Suppressor macrophage treated with lipopolysaccharide for 4 hours (primary cell): ENCODE data around the gene NFATC1.

ENCODE experiments used
- DNase-seq: peaks from one replicate; pipeline ENCODE4 v3.0.0-alpha.2; 2020

The NFATC1 gene

GRCh38 chr18:79564441-79564840, 168.7 kb downstream of the NFATC1 start:
- DNase-seq: no peak

- no peak for DNase-seq
These were observed 171.2 kb downstream of the NFATC1 start for GRCh38 chr18:79566771-79567431.

- no peak for DNase-seq
These were observed 171.9 kb downstream of the NFATC1 start for GRCh38 chr18:79567481-79568147.

GRCh38 chr18:79568543-79569205, 172.9 kb downstream of the NFATC1 start:
- DNase-seq: no peak

DNA sequence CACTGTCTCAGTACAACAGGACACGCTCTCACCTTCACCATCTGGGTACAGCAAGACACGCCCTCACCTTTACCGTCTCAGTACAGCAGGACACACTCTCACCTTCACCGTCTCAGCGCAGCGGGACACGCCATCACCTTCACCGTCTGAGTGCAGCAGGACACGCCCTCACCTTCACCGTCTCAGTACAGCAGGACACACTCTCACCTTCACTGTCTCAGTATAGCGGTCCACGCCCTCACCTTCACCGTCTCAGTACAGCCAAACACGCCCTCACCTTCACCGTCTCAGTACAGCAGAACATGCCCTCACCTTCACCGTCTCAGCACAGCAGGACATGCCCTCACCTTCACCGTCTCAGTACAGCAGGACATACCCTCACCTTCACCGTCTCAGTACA, 174.0 kb downstream of the NFATC1 start:
- no peak for DNase-seq

GRCh38 chr18:79570266-79571201, 174.8 kb downstream of the NFATC1 start:
- DNase-seq: no peak

- DNase-seq: no peak
These were observed 175.7 kb downstream of the NFATC1 start for GRCh38 chr18:79571211-79572092.

- DNase-seq: no peak
These were observed 176.5 kb downstream of the NFATC1 start for GRCh38 chr18:79572093-79572780.

- DNase-seq: no peak
These were observed 177.2 kb downstream of the NFATC1 start for GRCh38 chr18:79572848-79573451.

DNA sequence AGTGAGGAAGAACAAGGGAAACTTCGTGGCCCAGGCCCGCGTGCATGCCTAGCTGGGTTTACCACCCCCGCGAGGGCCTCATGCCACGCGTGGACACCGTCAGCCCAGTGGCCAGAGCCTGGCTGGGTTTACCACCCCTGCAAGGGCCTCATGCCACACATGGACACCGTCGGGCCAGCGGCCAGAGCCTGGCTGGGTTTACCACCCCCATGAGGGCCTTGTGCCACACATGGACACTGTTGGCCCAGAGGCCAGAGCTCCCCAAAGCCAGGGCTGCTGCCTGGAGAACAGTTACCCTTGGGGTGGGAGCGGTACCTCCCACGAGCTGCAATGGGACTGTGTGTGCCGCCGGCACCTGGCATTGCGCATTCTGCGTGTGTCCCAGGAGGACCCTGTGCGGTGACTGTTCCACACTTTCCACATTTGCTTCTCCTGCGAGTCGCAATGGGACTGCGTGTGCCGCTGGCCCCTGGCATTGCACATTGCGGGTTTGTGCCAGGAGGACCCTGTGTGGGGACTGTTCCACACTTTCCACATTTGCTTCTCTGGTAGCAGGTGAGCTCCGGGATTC, 178.3 kb downstream of the NFATC1 start:
- no peak for DNase-seq

- DNase-seq: no peak
These were observed 179.3 kb downstream of the NFATC1 start for GRCh38 chr18:79574938-79575525.

DNA sequence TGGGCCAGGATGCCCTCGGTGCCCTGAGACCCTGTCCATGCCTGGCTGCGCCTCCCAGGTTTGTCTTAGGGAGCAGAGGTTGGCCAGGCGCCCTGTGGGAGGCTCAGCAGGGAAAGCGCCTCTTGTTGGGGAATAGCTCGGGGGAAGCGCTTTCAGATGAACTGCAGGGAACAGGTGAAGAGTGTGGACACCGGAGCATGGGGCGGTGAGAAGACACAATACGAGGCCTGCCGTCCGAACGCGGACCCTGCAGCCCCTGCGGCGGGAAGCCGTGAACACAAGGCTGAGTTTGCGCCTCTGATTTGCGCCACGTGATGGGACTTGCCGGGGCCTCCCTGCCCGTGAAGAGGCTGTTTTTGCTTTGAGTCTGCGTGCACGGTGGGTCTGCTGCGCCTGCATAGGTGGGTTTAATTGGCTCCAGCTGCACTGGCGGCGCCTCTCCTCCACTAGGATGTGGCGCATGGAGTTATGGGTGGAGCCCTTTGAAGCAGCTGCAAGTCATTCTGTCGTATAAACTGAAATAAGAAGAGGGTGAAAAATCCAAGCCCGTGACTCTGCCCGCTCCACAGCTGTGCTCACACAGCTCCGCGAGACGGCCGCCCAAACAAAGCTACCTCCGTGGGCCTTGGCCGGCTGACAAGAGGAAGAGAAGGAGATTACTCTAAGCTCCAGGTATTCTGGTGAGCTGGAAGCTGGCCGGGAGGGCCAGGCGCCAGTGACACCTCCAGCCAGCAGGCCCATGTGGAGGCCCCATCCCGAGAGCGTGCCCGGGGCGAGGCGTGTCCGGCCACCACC, 180.4 kb downstream of the NFATC1 start:
- no peak for DNase-seq

- no peak for DNase-seq
These were observed 181.1 kb downstream of the NFATC1 start for GRCh38 chr18:79576686-79577351.

DNA sequence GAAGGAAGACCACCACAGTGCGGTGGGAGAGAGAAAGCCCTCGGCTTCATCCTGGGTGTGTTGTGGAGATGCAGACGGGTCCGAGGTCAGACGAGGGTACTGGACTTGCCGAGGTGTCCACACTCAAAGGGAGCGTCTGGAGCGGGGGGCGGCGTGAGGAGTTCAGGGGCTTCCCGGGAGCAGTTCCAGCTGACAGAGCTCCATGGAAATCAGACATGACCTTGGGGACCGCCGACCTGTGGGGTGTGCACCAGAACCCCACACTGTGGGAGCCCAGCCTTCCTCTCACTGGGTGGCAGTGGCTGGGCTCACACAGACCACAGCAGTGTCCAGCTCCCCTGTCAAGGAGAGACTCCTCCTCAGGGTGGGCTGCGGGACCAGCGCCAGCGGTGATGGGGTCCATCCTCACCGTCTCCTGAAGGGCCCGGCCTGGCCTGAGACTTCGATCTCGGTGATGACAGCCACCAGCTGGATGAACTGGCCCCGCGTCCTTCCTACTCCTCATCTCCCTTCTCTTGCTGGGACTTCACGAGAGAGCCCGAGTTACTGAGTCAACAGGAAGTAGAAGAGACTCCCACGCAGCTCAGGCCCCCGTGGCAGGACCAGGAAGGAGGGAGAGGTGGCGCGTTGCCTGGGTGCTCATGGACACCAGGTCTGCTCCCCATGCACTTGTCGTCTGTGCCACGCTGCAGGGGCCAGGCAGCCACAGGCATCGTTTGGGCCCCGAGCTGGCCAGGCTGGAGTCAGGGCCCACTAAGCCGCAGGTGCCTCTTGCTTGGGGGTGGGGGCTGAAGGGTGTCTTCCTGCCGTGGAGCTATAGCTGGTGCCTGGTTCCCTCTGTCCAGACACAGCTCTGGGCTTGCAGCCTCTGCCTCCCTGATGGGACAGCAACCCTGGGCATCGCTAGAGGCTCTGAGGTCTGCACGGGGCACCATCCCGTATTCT, 182.0 kb downstream of the NFATC1 start:
- peak; percentile 30 for DNase-seq

DNA sequence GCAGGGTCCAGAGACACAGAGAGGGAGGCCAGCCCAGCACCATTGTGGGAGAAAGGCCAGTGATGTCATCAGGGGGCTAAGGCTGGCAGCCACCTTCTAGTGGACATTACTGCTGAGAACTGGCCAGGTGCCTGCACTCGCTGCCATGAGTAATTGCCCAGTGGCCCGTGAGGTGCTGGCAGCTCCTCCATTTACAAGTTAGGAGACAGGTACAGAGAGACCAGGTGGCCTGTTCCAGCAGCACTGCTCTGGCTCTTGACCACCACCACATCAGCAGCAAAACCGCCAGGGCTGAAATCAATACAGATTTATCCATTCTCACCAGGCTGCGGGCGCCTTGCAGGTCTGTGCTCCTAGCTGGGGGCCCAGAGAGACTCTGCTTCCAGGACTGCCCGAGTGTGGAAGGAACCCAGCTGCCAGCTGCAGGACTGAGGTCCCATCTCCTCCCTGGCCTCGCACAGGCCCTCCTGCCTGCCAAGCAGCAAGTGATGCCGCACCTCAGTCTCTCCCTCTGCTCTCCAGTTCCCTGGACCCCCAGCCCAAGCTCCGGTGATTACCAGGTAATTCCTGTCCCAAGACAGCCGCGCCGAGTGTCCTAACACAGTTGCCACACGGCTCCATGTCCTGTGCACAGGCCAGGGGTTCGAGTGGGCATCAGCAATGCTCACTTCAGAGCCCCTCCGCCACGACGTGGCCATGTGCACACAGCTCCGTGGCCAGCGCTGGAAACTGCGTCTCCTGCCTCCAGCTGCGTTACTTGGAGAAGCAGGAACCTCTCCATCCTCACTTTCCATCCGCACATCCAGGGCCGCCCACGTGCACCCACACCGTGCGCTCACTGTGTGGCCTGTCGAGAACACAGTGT, 182.9 kb downstream of the NFATC1 start:
- no peak for DNase-seq
